Cardiac septum (tissue), 1 donor: Measurements from ENCODE around the gene PSENEN. TPM values are rescaled to one million over a fixed set of nuclear protein-coding genes. Genes with fewer than 3 reads are reported as not detected.
"Not testable (repeated sequence)": the region's sequence is repeated elsewhere in the genome, so short reads cannot be mapped to it uniquely, and the experiment has no call there.

ENCODE experiments used
- DNase-seq: peaks from one replicate; pipeline ENCODE4 v3.0.0-alpha.2; 2020; ENCODE audit warnings: low spot score
- intact Hi-C: fragments of 100-400 bp; cut with DNase I; formaldehyde crosslinking; loops from one replicate; pipeline ENCODE4 v1.14.0; 2022
- total RNA-seq: library from RNA; stranded (reverse); fragmentation: NEBNext Ultra II Directional; extraction: Animal tissue kit (Norgen Biotek cat#: 25700); gene quantifications from one replicate; pipeline ENCODE4 v1.2.1, GENCODE V29; 2021
- donor health status: DM: no; HTN: no; CAD: no.

Gene PSENEN
- total RNA-seq, 1 donor from 2014 or later = 43.2 TPM

DNA sequence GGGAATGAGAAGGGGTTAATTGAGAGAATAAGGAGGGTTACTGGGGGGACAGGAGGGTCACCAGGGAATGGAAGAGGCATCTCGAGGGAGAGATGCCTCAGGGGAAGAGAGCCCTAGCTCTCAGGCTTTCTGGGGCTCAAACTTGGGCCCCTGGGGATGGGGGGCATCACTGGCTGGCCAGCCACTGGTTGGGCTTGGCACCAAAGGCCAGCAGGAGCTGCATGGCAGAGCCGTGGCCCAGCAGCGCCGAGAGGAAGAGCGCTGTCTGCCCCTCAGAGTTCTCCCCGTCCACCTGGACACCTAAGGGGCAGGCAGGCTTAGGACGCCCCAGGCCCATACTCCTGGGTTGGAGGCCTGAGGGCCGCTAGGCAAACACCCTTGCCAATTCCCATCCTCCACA, 47.4 kb downstream of the PSENEN start:
- intact Hi-C loops = no loop called here
- no peak for DNase-seq

DNA sequence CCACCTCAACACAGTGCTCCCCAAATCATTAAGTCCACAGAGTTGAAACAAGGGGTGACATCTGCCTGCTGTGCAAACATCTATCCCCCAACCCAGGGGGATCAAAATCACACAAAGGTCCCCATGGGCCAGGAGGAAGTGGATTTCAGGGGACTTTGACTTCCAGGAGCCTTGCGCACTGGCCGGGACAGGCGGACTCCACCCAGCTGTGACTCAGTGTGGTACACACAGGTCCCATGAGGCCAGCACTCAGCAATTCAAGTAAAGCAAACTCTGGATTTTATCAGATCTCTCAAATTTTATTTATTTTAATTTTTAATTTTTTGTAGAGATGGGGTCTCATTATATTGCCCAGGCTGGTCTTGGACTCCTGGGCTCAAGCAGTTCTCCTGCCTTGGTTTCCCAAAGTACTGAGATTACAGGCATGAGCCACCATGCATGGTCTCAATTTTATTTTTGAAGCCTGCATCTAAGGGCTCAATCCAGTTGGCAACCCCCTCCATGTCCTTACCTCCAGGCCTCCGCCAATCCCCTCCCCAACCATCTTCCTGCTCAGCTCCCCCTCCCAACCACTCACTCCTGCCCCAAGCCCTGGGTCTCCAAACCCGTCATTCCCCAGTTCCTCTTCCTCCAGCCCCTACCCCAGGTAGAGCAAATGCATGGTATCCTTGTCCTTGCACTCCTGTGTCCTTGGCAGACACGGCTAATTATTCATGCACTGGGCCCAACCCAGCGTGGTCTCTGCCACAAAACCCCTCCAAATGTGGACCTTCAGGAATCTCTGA, 48.1 kb downstream of the PSENEN start:
- no peak for DNase-seq
- intact Hi-C loops = no loop called here

DNA sequence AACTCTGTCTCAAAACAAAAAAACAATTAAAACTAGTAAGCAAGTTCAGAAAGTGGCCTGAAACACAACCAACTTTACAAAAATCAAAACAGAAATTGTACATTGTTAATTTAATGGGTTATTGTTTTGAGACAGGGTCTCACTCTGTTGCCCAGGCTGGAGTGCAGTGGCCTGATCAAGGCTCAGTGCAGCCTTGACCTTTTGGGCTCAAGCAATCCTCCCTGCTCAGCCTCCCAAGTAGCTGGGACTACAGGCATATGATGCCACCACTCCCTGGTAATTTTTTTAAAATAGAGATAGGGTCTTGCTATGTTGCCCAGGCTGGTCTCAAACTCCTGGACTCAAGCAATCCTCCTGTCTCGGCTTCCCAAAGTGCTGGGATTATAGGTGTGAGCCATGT, 50.1 kb downstream of the PSENEN start:
- intact Hi-C loops, DNase-seq: not testable (repeated sequence)

Other genes with a start within 250 kb of the PSENEN start
- 4.2 TPM for gene DMKN, start 232.0 kb upstream of the PSENEN start, total RNA-seq
- gene SBSN, start 217.3 kb upstream of the PSENEN start, total RNA-seq = not detected
- not detected for gene GAPDHS, start 212.2 kb upstream of the PSENEN start, total RNA-seq
- 64.4 TPM for gene TMEM147, start 200.0 kb upstream of the PSENEN start, total RNA-seq
- not detected for gene ATP4A, start 182.0 kb upstream of the PSENEN start, total RNA-seq
- not detected for gene PMIS2, start 159.5 kb upstream of the PSENEN start, total RNA-seq
- 5.9 TPM for gene HAUS5, start 132.9 kb upstream of the PSENEN start, total RNA-seq
- gene RBM42, start 116.6 kb upstream of the PSENEN start, total RNA-seq = 56.2 TPM
- 0.78 TPM for gene ETV2, start 103.9 kb upstream of the PSENEN start, total RNA-seq
- gene COX6B1, start 97.3 kb upstream of the PSENEN start, total RNA-seq = 1,054 TPM
- gene UPK1A, start 79.1 kb upstream of the PSENEN start, total RNA-seq = not detected
- 0.13 TPM for gene ZBTB32, start 41.1 kb upstream of the PSENEN start, total RNA-seq
- 19.9 TPM for gene KMT2B, start 27.6 kb upstream of the PSENEN start, total RNA-seq
- 4.2 TPM for gene IGFLR1, start 3.2 kb upstream of the PSENEN start, total RNA-seq
- 24.9 TPM for gene U2AF1L4, start 233 bp upstream of the PSENEN start, total RNA-seq
- 9.6 TPM for gene LIN37, start 2.9 kb downstream of the PSENEN start, total RNA-seq
- 863 TPM for gene HSPB6, start 11.4 kb downstream of the PSENEN start, total RNA-seq
- 11.7 TPM for gene PROSER3, start 12.5 kb downstream of the PSENEN start, total RNA-seq
- gene ARHGAP33, start 29.9 kb downstream of the PSENEN start, total RNA-seq = 8.8 TPM
- gene PRODH2, start 67.2 kb downstream of the PSENEN start, total RNA-seq = not detected
- not detected for gene NPHS1, start 106.9 kb downstream of the PSENEN start, total RNA-seq
- gene KIRREL2, start 111.3 kb downstream of the PSENEN start, total RNA-seq = not detected
- 39.9 TPM for gene APLP1, start 122.9 kb downstream of the PSENEN start, total RNA-seq
- gene NFKBID, start 154.9 kb downstream of the PSENEN start, total RNA-seq = 3.1 TPM
- gene HCST, start 156.9 kb downstream of the PSENEN start, total RNA-seq = 5.4 TPM
- gene TYROBP, start 162.6 kb downstream of the PSENEN start, total RNA-seq = 16.9 TPM
- gene LRFN3, start 190.7 kb downstream of the PSENEN start, total RNA-seq = 8.8 TPM
- 11.0 TPM for gene SDHAF1, start 249.5 kb downstream of the PSENEN start, total RNA-seq